Suprapubic skin (tissue), 4 donors: ENCODE measurements around the gene HK3. TPM values are rescaled to one million over a fixed set of nuclear protein-coding genes. Genes with fewer than 3 reads are reported as not detected.

Experiments
- DNase-seq, 2 donors: peaks; one replicate each; pipeline ENCODE4 v3.0.0-alpha.2; 2019; ENCODE audit warnings: low spot score in 2 of 2
- H3K27ac ChIP-seq: fragments of 200-600 bp; sonication (generic); one replicate; pipeline ENCODE4 v1.5.1; 2019
- H3K27me3 ChIP-seq: fragments of 200-600 bp; sonication (generic); one replicate; pipeline ENCODE4 v1.5.1; 2019
- H3K36me3 ChIP-seq: fragments of 200-600 bp; sonication (generic); one replicate; pipeline ENCODE4 v1.5.1; 2019
- H3K4me1 ChIP-seq: fragments of 200-600 bp; sonication (generic); one replicate; pipeline ENCODE4 v1.5.1; 2019
- H3K4me3 ChIP-seq: fragments of 200-600 bp; sonication (generic); one replicate; pipeline ENCODE4 v1.5.1; 2019; ENCODE audit warnings: mild to moderate bottlenecking
- H3K9me3 ChIP-seq: fragments of 200-600 bp; sonication (generic); one replicate; pipeline ENCODE4 v1.5.1; 2019
- EP300 ChIP-seq: sonication (generic); formaldehyde crosslinking; IDR thresholded peaks from one replicate; pipeline ENCODE4 v1.6.1; 2017; ENCODE audit warnings: antibody characterized with exemption
- POLR2A ChIP-seq, 2 donors: fragments of 450-650 bp; IDR thresholded peaks; one replicate each; pipeline ENCODE4 v1.6.1; 2017; ENCODE audit warnings: antibody characterized with exemption in 2 of 2, mild to moderate bottlenecking in 2 of 2, moderate library complexity in 2 of 2
- POLR2AphosphoS5 ChIP-seq, 3 donors: sonication (generic); formaldehyde crosslinking; IDR thresholded peaks; one replicate each; pipeline ENCODE4 v1.6.1; 2017; ENCODE audit warnings: antibody characterized with exemption in 3 of 3
- WGBS: methylation state at CpG from one replicate; pipeline ENCODE4 v1.1.5; 2018; 5-methylcytosine and 5-hydroxymethylcytosine counted together
- total RNA-seq, 4 donors: library from RNA; depleted of rRNA; stranded (reverse); fragments of >200 nt; gene quantifications; one replicate each; pipeline ENCODE4 v1.1.0, GENCODE V29; 2016
- TF ChIP-seq, protein P1 (sequence below), 2 donors: fragments of 200-600 bp in 1 of 2; fragments of 450-650 bp in 1 of 2; sonication (generic) in 1 of 2; IDR thresholded peaks; one replicate each; pipeline ENCODE4 v1.5.1; 2016 to 2019; ENCODE audit warnings: antibody characterized with exemption in 2 of 2, mild to moderate bottlenecking in 1 of 2, moderate library complexity in 1 of 2

HK3 gene, protein sequence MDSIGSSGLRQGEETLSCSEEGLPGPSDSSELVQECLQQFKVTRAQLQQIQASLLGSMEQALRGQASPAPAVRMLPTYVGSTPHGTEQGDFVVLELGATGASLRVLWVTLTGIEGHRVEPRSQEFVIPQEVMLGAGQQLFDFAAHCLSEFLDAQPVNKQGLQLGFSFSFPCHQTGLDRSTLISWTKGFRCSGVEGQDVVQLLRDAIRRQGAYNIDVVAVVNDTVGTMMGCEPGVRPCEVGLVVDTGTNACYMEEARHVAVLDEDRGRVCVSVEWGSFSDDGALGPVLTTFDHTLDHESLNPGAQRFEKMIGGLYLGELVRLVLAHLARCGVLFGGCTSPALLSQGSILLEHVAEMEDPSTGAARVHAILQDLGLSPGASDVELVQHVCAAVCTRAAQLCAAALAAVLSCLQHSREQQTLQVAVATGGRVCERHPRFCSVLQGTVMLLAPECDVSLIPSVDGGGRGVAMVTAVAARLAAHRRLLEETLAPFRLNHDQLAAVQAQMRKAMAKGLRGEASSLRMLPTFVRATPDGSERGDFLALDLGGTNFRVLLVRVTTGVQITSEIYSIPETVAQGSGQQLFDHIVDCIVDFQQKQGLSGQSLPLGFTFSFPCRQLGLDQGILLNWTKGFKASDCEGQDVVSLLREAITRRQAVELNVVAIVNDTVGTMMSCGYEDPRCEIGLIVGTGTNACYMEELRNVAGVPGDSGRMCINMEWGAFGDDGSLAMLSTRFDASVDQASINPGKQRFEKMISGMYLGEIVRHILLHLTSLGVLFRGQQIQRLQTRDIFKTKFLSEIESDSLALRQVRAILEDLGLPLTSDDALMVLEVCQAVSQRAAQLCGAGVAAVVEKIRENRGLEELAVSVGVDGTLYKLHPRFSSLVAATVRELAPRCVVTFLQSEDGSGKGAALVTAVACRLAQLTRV
- total RNA-seq = 1 to 10 TPM in 1 of 4 donors, under 1 TPM in 3; 0.16 to 1.0 (median 0.83) TPM

DNA sequence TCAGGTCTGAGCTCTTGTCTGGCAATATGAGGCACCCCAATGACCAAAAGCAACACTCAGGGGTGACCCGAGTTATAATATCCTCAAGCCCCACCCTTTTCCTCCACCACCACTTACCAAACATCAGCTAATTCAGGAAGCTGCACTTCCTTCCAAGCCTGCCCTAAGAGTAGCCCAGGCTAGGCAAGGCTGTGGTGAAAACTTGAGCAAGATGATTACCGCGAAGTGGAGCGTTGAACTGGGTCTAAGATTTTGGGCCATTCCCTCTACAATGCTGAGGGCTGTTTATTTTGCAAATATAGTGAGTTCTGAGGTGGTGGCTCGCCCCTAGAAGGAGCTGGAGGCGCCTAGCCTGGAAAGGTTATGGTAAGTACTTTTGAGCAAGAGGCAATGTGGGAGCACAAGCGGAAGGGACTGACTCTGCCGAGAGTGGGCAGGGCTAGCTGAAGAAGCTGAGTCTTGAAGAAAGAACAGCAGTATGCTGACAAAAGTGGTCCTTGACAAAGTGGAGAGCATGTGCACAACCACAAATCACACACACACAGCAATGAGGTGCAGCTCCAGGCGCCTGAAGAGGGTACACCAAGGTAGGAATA is at the start of gene HK3:
TSS of gene HK3 (minus strand) at position 51 of the 596 bp plus-strand sequence. CDS start 3,187 bp downstream, outside the sequence.
- Histone ChIP-seq H3K9me3 (no peaks in the 10 kb centered on the region), H3K4me3 (peak within 1 kb of the TSS; percentile 8), H3K36me3 (peaks cover 22% of the 10 kb centered on the region), H3K4me1 (no peaks in the 10 kb centered on the region), H3K27ac (no peak within 1 kb of the TSS), H3K27me3 (no peaks in the 10 kb centered on the region)
- TF ChIP-seq POLR2AphosphoS5 (IDR thresholded peaks at IDR 0.05) = no peak
- no peak for TF ChIP-seq POLR2A (IDR thresholded peaks at IDR 0.05)
- TF ChIP-seq, protein P1, sequence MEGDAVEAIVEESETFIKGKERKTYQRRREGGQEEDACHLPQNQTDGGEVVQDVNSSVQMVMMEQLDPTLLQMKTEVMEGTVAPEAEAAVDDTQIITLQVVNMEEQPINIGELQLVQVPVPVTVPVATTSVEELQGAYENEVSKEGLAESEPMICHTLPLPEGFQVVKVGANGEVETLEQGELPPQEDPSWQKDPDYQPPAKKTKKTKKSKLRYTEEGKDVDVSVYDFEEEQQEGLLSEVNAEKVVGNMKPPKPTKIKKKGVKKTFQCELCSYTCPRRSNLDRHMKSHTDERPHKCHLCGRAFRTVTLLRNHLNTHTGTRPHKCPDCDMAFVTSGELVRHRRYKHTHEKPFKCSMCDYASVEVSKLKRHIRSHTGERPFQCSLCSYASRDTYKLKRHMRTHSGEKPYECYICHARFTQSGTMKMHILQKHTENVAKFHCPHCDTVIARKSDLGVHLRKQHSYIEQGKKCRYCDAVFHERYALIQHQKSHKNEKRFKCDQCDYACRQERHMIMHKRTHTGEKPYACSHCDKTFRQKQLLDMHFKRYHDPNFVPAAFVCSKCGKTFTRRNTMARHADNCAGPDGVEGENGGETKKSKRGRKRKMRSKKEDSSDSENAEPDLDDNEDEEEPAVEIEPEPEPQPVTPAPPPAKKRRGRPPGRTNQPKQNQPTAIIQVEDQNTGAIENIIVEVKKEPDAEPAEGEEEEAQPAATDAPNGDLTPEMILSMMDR (IDR thresholded peaks at IDR 0.05) = no peak
- no peak for TF ChIP-seq EP300
- WGBS = 69% methylated on average over 9 of the region's 9 CpGs
- DNase-seq = no peak

DNA sequence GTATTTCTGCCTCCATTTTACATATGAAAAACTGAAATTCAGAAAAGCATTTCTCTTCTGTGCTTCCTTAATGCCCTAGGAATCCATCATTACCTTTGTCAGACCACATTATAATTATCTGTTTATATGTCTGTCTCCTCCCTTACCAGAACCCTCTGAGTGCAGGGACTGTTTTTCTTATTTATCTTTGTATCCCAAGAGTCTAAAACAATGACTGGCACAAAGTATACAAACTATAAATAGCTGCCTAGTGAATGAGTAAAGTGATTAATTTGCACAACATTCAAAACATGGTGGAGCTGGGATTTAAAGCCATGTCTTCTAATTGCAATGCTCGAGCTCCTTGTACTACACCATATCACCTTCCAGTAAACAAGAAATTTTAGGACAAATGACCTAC is 49.3 kb upstream of the HK3 start:
- H3K4me3 ChIP-seq = no peak overlapping the region
- DNase-seq = no peak
- TF ChIP-seq, protein P1 (IDR thresholded peaks at IDR 0.05) = no peak
- TF ChIP-seq EP300 = no peak
- TF ChIP-seq POLR2A (IDR thresholded peaks at IDR 0.05) = no peak
- TF ChIP-seq POLR2AphosphoS5 (IDR thresholded peaks at IDR 0.05) = no peak
- H3K9me3 ChIP-seq = no peaks in the 10 kb centered on the region
- 82% methylated on average over 1 of the region's 1 CpG for WGBS
- H3K27ac ChIP-seq = no peak overlapping the region
- H3K4me1 ChIP-seq = peaks cover 13% of the 10 kb centered on the region
- no peaks in the 10 kb centered on the region for H3K27me3 ChIP-seq
- H3K36me3 ChIP-seq = peaks cover 48% of the 10 kb centered on the region

DNA sequence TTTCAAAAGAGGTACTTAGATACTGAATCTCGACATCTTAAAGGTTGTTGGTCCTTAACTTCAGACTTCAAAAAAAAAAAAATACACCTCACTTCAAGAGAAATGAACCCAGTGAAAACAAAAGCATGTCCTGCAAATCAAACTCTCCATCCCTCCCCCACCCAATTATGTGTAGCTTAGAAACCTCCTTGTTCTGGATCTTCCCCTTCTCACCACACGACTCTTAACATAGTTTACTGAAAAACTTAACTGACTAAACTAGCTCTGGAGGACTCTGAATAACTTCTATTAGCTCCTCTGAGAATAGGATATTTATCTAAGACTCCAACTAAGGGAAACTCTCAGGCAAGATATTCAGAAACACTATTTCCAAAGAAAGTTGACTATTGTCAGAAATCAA is 48.7 kb upstream of the HK3 start:
- Histone ChIP-seq H3K4me3 (no peak overlapping the region), H3K27me3 (no peaks in the 10 kb centered on the region), H3K4me1 (peaks cover 13% of the 10 kb centered on the region), H3K27ac (no peak overlapping the region), H3K36me3 (peaks cover 53% of the 10 kb centered on the region), H3K9me3 (no peaks in the 10 kb centered on the region)
- no peak for DNase-seq
- 88% methylated on average over 2 of the region's 2 CpGs for WGBS
- no peak for TF ChIP-seq EP300
- no peak for TF ChIP-seq POLR2AphosphoS5 (IDR thresholded peaks at IDR 0.05)
- TF ChIP-seq, protein P1 (IDR thresholded peaks at IDR 0.05) = no peak
- TF ChIP-seq POLR2A (IDR thresholded peaks at IDR 0.05) = no peak

DNA sequence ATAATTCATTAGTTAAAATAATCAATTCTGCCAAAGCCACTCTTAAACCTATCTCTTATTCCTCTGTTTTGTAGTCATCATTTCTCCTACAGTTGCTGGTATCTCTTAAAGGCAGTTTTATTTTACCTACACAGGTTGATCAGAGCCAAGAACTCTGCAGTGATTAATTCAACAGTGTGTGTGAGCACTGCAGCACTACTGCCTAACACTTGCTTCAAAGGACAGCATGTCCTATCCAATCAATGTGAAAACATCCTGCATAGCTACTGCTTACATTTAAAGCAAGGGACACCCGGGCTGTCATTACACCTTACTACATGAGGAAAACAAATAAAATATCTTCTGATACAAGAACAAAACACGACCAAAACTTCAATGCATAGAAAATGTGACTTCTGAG is 45.1 kb upstream of the HK3 start:
- TF ChIP-seq POLR2AphosphoS5 (IDR thresholded peaks at IDR 0.05) (no peak), EP300 (no peak), POLR2A (IDR thresholded peaks at IDR 0.05) (no peak)
- TF ChIP-seq, protein P1 (IDR thresholded peaks at IDR 0.05) = no peak

More for the DNA sequence above, 45.1 kb upstream of the HK3 start:
- no peak for DNase-seq
- WGBS = 54% methylated on average over 2 of the region's 2 CpGs
- H3K4me1 ChIP-seq = peaks cover 13% of the 10 kb centered on the region
- no peak overlapping the region for H3K27ac ChIP-seq
- H3K9me3 ChIP-seq = no peaks in the 10 kb centered on the region
- no peaks in the 10 kb centered on the region for H3K27me3 ChIP-seq
- peaks cover 58% of the 10 kb centered on the region for H3K36me3 ChIP-seq
- H3K4me3 ChIP-seq = no peak overlapping the region
